Measurements from ENCODE around the gene LANCL2.
"Not testable (repeated sequence)": the region's sequence is repeated elsewhere in the genome, so short reads cannot be mapped to it uniquely, and the experiment has no call there.

The LANCL2 gene

DNA sequence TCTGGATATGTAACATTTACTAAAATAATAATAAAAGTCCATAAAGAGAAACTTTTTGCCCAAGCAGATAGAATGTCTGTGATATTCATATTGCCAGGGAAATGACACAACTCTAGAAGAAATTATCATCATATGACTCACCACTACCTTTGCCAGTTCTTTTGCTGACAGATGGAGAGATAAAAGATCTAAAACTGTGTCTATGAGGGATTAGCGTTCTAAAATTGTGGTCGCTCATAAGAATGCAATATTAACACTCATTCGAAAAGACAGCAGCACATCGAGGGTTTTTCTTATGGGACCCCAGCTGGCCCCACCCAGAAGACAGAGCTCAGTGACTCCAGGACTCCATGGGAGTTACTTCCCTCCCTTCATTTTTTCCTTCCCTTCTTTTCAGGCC, 16.6 kb upstream of the LANCL2 start:
- no peak for TF ChIP-seq CTCF (IDR thresholded peaks at IDR 0.05; ENCODE audit: low read depth, low read length)
- no peak for TF ChIP-seq EZH2phosphoT487 (IDR thresholded peaks at IDR 0.05; ENCODE audit: low read depth)
- Histone ChIP-seq H3K4me1 (ENCODE audit: low read length) (0 out of 2 replicates have a peak, but pooled peaks cover 6% of the 10 kb centered on the region), H3K36me3 (replicated peaks; ENCODE audit: low read depth, low read length) (no peaks in the 10 kb centered on the region), H4K20me1 (ENCODE audit: insufficient read depth, low read length) (no peaks in the 10 kb centered on the region), H3K9me3 (ENCODE audit: insufficient read depth, low read length) (no peaks in the 10 kb centered on the region), H2AFZ (ENCODE audit: low read depth, low read length) (no peak overlapping the region), H3K9ac (ENCODE audit: low read length) (no peak overlapping the region), H3K27me3 (ENCODE audit: low read depth, low read length) (peaks cover 13% of the 10 kb centered on the region; the same call in 1 of the 2 replicates), H3K27ac (ENCODE audit: low read length) (no peak overlapping the region), H3K4me3 (ENCODE audit: low read length) (no peak overlapping the region), H3K4me2 (ENCODE audit: low read length) (no peak overlapping the region), H3K79me2 (ENCODE audit: low read length) (no peaks in the 10 kb centered on the region)

- peaks cover 13% of the 10 kb centered on the region; the same call in 1 of the 2 replicates for H3K27me3 ChIP-seq (ENCODE audit: low read depth, low read length)
- no peak overlapping the region for H2AFZ ChIP-seq (ENCODE audit: low read depth, low read length)
- TF ChIP-seq EZH2phosphoT487 (IDR thresholded peaks at IDR 0.05; ENCODE audit: low read depth) = no peak
- no peak for TF ChIP-seq CTCF (IDR thresholded peaks at IDR 0.05; ENCODE audit: low read depth, low read length)
These were observed 16.0 kb upstream of the LANCL2 start for GRCh38 chr7:55349121-55349520.

GRCh38 chr7:55350281-55350680, 14.9 kb upstream of the LANCL2 start:
- Histone ChIP-seq H3K9ac (ENCODE audit: low read length) (no peak overlapping the region), H3K27ac (ENCODE audit: low read length) (no peak overlapping the region), H3K79me2 (ENCODE audit: low read length) (no peaks in the 10 kb centered on the region), H4K20me1 (ENCODE audit: insufficient read depth, low read length) (no peaks in the 10 kb centered on the region), H3K36me3 (replicated peaks; ENCODE audit: low read depth, low read length) (no peaks in the 10 kb centered on the region), H2AFZ (ENCODE audit: low read depth, low read length) (no peak overlapping the region), H3K27me3 (ENCODE audit: low read depth, low read length) (peaks cover 13% of the 10 kb centered on the region; the same call in 1 of the 2 replicates), H3K4me1 (ENCODE audit: low read length) (0 out of 2 replicates have a peak, but pooled peaks cover 6% of the 10 kb centered on the region), H3K9me3 (ENCODE audit: insufficient read depth, low read length) (no peaks in the 10 kb centered on the region), H3K4me2 (ENCODE audit: low read length) (no peak overlapping the region), H3K4me3 (ENCODE audit: low read length) (no peak overlapping the region)
- TF ChIP-seq CTCF (IDR thresholded peaks at IDR 0.05; ENCODE audit: low read depth, low read length) = no peak
- TF ChIP-seq EZH2phosphoT487 (IDR thresholded peaks at IDR 0.05; ENCODE audit: low read depth) = no peak

More at GRCh38 chr7:55349121-55349520, 16.0 kb upstream of the LANCL2 start:
- no peak overlapping the region for H3K4me2 ChIP-seq (ENCODE audit: low read length)
- no peaks in the 10 kb centered on the region for H3K9me3 ChIP-seq (ENCODE audit: insufficient read depth, low read length)
- no peaks in the 10 kb centered on the region for H4K20me1 ChIP-seq (ENCODE audit: insufficient read depth, low read length)
- no peaks in the 10 kb centered on the region for H3K36me3 ChIP-seq (replicated peaks; ENCODE audit: low read depth, low read length)
- H3K4me1 ChIP-seq (ENCODE audit: low read length) = 0 out of 2 replicates have a peak, but pooled peaks cover 6% of the 10 kb centered on the region
- no peak overlapping the region for H3K27ac ChIP-seq (ENCODE audit: low read length)
- H3K4me3 ChIP-seq (ENCODE audit: low read length) = no peak overlapping the region
- no peaks in the 10 kb centered on the region for H3K79me2 ChIP-seq (ENCODE audit: low read length)
- H3K9ac ChIP-seq (ENCODE audit: low read length) = no peak overlapping the region

DNA sequence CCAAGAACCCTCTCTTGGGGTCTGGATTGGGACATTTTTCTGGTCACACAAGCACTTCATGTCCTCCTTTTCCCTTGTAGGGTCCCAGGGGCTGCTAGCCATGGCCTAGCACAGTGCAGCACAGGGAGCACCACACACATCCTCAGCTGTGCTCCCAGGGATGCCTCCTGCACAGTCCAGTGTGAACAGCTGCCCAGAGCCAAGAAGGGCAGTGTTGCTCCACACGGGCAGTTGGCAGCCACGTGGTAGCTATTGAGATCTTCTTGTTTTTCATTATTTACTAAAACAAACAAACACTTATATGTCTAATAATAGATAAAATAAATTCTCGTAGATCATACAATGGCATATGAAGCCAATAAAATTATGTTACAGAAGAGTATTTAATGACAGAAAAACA, 13.9 kb upstream of the LANCL2 start:
- H2AFZ ChIP-seq (ENCODE audit: low read depth, low read length) = no peak overlapping the region
- H3K4me3 ChIP-seq (ENCODE audit: low read length) = no peak overlapping the region
- H3K36me3 ChIP-seq (replicated peaks; ENCODE audit: low read depth, low read length) = no peaks in the 10 kb centered on the region
- no peak overlapping the region for H3K4me2 ChIP-seq (ENCODE audit: low read length)
- H3K27ac ChIP-seq (ENCODE audit: low read length) = no peak overlapping the region
- H4K20me1 ChIP-seq (ENCODE audit: insufficient read depth, low read length) = no peaks in the 10 kb centered on the region
- peaks cover 13% of the 10 kb centered on the region; the same call in 1 of the 2 replicates for H3K27me3 ChIP-seq (ENCODE audit: low read depth, low read length)
- 0 out of 2 replicates have a peak, but pooled peaks cover 6% of the 10 kb centered on the region for H3K4me1 ChIP-seq (ENCODE audit: low read length)
- no peaks in the 10 kb centered on the region for H3K79me2 ChIP-seq (ENCODE audit: low read length)
- no peak for TF ChIP-seq CTCF (IDR thresholded peaks at IDR 0.05; ENCODE audit: low read depth, low read length)
- no peak for TF ChIP-seq EZH2phosphoT487 (IDR thresholded peaks at IDR 0.05; ENCODE audit: low read depth)
- no peaks in the 10 kb centered on the region for H3K9me3 ChIP-seq (ENCODE audit: insufficient read depth, low read length)
- H3K9ac ChIP-seq (ENCODE audit: low read length) = no peak overlapping the region

GRCh38 chr7:55352947-55353273, 12.2 kb upstream of the LANCL2 start:
- H3K79me2 ChIP-seq (ENCODE audit: low read length); H3K9ac ChIP-seq (ENCODE audit: low read length); H3K36me3 ChIP-seq (replicated peaks; ENCODE audit: low read depth, low read length); H4K20me1 ChIP-seq (ENCODE audit: insufficient read depth, low read length); H3K4me1 ChIP-seq (ENCODE audit: low read length); H2AFZ ChIP-seq (ENCODE audit: low read depth, low read length); H3K4me3 ChIP-seq (ENCODE audit: low read length); H3K4me2 ChIP-seq (ENCODE audit: low read length); H3K9me3 ChIP-seq (ENCODE audit: insufficient read depth, low read length); H3K27ac ChIP-seq (ENCODE audit: low read length): not testable (repeated sequence)
- peaks cover 16% of the 10 kb centered on the region; the same call in 1 of the 2 replicates for H3K27me3 ChIP-seq (ENCODE audit: low read depth, low read length)

Measured in OCI-LY3 (cell line).